ENCODE results near the gene TM4SF18.
"Not testable (repeated sequence)": the region's sequence is repeated elsewhere in the genome, so short reads cannot be mapped to it uniquely, and the experiment has no call there.

- not testable (repeated sequence) for TF ChIP-seq CTCF (tag by site-specific recombination; IDR thresholded peaks at IDR 0.05); ZNF610 (tag by site-specific recombination; IDR thresholded peaks at IDR 0.05; ENCODE audit: borderline replicate concordance); PRDM1 (tag by site-specific recombination; IDR thresholded peaks at IDR 0.05); ZBTB10 (tag by site-specific recombination; IDR thresholded peaks at IDR 0.05); ZBTB11 (tag by site-specific recombination; conservative IDR thresholded peaks at IDR 0.05; ENCODE audit: low read depth); PRDM4 (tag by site-specific recombination; IDR thresholded peaks at IDR 0.05); ELK4 (IDR thresholded peaks at IDR 0.05; ENCODE audit: borderline replicate concordance, low read depth, low read length); ZNF26 (tag by site-specific recombination; IDR thresholded peaks at IDR 0.05)
These were observed 46.8 kb upstream of the TM4SF18 start for GRCh38 chr3:149380220-149380619.

Measured in HEK293 (cell line).